ENCODE data around the gene GGN.

GRCh38 chr19:38337360-38337653 is 50.5 kb downstream of the GGN start:
- TF ChIP-seq EZH2 (IDR thresholded peaks at IDR 0.05; ENCODE audit: borderline replicate concordance, low read length) (no peak), CTCF (conservative IDR thresholded peaks at IDR 0.05 in 1 of 2, IDR thresholded peaks at IDR 0.05 in 1 of 2; ENCODE audit: extremely low read depth in 1 of 2, insufficient read depth in 1 of 2, low read depth in 1 of 2, low read length in 2 of 2) (no peak)
